OCI-LY7 (cell line): ENCODE data around the gene CCDC126.

Experiments
- EZH2phosphoT487 ChIP-seq: fragments of 200-600 bp; sonication (generic); IDR thresholded peaks from 2 replicates; pipeline ENCODE4 v1.6.1; 2018; ENCODE audit warnings: low read depth, borderline replicate concordance, mild to moderate bottlenecking, mixed run types, antibody characterized with exemption, low read length, moderate library complexity, mixed read lengths
- TF ChIP-seq, protein P1 (sequence below): fragments of 200-600 bp; sonication (generic); conservative IDR thresholded peaks from 2 replicates; pipeline ENCODE4 v1.5.1; 2014; ENCODE audit warnings: mild to moderate bottlenecking, antibody characterized with exemption, low read length, moderate library complexity, mixed read lengths

DNA sequence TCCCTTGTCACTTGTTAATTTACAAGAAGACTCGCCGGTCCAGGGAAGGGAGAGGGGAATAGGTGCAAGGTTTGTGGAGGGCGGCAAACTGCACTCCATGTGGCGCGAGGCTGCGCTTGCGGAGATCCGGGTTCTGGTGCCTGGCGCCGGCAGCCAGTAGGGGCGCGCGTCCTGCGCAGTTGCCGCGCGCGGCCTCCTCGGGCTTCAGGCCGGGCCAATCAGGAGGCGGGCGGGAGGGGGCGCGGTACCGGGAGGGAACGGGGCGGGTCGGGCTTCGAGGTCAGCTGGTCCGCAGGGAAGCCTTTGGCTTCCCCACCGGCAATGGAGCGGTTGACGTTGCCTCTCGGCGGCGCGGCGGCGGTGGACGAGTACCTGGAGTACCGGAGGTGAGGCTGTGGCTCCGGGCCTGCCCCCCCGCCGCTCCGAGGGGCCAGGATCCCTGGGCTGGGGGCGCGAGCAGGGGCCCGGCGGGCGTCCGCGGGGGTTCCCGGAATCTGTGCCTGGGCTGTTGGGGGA is 82.8 kb downstream of the CCDC126 start, which contains the start of gene FAM221A:
- TF ChIP-seq, protein P1, sequence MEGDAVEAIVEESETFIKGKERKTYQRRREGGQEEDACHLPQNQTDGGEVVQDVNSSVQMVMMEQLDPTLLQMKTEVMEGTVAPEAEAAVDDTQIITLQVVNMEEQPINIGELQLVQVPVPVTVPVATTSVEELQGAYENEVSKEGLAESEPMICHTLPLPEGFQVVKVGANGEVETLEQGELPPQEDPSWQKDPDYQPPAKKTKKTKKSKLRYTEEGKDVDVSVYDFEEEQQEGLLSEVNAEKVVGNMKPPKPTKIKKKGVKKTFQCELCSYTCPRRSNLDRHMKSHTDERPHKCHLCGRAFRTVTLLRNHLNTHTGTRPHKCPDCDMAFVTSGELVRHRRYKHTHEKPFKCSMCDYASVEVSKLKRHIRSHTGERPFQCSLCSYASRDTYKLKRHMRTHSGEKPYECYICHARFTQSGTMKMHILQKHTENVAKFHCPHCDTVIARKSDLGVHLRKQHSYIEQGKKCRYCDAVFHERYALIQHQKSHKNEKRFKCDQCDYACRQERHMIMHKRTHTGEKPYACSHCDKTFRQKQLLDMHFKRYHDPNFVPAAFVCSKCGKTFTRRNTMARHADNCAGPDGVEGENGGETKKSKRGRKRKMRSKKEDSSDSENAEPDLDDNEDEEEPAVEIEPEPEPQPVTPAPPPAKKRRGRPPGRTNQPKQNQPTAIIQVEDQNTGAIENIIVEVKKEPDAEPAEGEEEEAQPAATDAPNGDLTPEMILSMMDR: peak; percentile 66
- TF ChIP-seq EZH2phosphoT487: no peak
